ENCODE measurements around the gene ATN1.
"Not testable (repeated sequence)": the region's sequence is repeated elsewhere in the genome, so short reads cannot be mapped to it uniquely, and the experiment has no call there.

Gene ATN1

DNA sequence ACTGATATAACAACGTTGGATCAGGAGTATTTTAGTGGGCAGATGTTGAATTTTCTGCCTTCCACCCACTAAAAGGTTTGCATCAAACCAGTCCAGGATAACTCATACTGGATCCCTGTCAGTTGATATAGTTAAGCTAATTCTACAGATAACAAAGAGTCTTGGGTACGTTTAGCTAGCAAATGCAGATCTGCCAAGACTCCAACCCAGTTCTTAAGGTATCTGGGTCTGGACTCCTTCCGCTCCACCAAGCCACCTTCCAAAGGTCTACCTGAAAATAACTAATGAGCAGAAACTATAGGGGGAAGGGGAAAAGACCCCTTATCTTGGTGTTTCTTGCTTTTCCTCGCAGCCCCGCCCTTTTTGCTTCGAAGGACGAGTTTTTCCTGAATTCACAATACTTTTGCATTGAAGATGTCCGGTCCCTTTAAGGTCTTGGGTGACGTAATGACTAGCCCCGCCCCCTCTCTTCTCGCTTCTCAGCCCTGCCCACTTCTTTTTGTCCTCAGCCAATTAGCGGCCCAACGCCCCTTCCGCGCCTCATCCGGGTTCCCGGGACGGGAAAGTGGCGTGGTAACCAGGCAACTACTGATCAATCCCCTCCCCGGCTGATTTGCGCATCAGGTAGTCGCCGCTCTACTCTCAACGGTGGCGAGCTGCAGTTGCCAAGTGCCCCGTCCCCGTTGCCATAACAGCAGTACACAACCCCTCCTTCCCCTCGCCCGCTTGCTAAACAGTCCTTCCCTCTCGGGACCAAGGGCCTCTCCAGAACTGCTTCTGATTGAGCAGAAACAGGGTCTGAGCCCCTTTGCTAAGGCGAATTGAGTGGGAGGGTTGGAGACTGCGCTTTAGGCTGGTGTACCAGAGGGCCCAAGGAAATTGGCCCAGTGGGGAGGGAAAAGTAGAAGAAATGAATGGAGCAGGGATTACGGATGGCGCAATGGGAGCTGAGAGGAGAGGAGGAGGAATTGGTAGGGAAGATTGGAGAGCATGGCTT lies 23.2 kb upstream of the ATN1 start, which contains the start of gene LRRC23:
Gene LRRC23, plus strand, starts transcription at position 543 of the 997 bp plus-strand sequence. CDS start 812 bp downstream, outside the sequence.
- peak; percentile 93 for DNase-seq

DNA sequence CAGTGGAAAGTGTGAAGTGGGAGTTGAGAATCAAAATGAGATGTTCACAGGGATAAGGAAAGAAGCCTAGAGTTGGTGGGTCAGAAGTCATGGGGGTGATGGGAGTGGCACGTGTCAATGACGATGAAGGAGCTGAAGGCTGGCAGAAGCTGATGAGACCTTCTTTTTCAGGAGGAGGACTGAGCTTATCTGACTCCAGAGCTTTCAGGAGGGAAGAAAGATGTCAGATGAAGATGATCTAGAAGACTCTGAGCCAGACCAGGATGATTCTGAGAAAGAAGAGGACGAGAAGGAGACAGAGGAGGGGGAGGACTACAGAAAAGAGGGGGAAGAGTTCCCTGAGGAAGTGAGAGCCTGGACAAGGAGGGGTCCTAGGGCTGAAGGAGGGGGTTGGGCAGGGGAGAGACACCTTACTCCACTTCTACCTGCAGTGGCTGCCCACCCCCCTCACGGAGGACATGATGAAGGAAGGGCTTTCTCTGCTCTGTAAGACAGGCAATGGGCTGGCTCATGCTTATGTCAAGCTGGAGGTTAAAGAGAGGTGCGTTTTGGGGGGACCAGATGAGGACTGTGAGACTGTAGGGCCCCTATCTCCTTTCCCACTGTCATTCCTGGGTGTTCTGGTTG lies 22.2 kb upstream of the ATN1 start:
- DNase-seq, result no peak

DNA sequence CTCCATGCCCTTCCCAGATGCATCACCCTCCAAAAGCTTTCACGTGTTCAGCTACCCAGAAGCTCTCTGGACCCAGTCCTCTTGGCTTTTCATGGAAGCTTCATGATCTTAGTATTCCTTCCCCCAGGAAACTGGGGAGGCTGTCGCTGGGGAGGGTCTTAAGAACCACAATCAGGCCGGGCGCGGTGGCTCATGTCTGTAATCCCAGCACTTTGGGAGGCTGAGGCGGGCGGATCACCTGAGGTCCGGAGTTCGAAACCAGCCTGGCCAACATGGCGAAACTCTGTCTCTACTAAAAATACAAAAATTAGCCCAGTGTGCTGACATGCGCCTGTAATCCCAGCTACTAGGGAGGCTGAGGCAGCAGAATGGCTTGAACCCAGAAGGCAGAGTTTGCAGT lies 19.6 kb upstream of the ATN1 start:
- DNase-seq, result not testable (repeated sequence)

DNA sequence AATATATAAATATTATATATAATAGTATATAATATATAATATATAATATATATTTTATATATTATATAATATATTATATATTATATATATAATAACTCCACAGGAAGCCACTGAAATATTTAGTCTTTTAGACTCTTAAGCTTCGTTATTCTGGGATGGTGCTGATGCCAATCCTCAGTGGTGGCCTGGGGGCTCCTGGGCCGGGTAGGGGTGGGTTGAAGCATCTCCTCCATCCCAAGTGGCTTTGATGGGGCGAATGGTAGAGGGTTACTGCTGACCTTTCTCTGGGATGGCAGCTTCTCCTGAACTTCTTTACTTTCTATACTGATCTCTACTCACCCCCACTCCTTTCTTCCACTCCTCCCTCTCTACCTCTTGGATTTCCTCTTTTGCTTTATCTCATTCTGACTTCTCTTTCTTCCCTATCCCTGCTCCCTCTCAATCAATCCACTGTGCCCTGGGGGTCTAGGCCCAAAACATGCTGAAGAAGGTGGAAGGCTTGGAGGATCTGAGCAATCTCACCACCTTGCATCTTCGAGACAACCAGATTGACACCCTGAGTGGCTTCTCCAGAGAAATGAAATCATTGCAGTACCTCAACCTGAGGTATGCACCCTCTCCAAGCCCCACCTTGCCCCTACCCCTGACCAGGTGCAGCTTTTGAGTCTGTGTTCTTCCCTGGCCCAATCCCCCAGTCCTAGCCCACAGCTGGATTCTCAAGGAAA lies 18.2 kb upstream of the ATN1 start:
- no peak for DNase-seq

DNA sequence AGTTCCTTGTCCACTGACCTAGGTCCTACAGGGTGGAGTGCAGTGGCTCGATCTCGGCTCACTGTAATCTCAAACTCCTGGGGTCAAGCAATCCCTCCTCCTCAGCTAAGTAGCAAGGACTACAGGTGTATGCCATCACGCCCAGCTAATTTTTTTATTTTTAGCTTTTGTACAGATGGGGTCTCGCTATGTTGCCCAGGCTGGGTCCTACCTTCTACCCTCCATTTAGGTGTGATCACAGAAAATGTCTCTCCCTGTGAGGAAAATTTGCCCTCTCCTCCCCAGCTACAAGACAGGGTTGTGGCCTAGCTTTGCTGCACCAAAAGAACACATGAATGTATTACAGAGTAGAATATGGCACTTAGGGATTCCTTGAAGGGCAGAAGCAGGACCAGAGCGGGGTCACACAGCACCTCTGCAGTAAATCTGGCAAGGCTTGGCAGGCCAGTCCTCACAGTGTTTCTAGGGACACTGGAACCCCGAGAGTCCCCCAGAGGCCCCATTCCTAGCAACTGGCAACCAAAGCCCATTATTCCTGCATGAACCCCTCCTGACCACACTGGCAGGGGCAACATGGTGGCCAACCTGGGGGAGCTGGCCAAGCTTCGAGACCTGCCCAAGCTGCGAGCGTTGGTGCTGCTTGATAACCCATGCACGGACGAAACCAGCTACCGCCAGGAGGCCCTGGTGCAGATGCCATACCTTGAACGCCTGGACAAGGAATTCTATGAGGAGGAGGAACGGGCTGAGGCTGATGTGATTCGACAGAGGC lies 15.4 kb upstream of the ATN1 start:
- no peak for DNase-seq

DNA sequence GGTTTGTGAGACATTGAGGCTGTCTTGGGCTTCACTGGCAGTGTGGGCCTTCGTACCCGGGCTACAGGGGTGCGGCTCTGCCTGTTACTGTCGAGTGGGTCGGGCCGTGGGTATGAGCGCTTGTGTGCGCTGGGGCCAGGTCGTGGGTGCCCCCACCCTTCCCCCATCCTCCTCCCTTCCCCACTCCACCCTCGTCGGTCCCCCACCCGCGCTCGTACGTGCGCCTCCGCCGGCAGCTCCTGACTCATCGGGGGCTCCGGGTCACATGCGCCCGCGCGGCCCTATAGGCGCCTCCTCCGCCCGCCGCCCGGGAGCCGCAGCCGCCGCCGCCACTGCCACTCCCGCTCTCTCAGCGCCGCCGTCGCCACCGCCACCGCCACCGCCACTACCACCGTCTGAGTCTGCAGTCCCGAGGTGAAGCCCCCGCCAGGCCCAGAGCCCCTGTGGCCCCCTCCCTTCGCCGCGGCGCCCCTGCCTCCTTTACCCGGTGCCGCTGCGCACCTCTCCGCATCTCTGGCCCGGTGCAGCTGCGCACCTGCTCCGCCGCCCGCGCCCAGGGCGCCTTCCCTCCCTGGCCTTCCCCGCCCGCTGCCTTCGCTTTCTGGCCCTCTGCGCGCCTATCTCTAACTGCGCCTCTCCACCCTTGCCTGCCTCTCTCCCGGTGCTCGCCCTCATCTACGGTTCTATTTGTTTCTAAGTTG lies 13.4 kb upstream of the ATN1 start, which contains the start of gene ENO2:
Gene ENO2, plus strand, starts transcription at position 335 of the 701 bp plus-strand sequence. CDS start 1,253 bp downstream, outside the sequence.
- no peak for DNase-seq

DNA sequence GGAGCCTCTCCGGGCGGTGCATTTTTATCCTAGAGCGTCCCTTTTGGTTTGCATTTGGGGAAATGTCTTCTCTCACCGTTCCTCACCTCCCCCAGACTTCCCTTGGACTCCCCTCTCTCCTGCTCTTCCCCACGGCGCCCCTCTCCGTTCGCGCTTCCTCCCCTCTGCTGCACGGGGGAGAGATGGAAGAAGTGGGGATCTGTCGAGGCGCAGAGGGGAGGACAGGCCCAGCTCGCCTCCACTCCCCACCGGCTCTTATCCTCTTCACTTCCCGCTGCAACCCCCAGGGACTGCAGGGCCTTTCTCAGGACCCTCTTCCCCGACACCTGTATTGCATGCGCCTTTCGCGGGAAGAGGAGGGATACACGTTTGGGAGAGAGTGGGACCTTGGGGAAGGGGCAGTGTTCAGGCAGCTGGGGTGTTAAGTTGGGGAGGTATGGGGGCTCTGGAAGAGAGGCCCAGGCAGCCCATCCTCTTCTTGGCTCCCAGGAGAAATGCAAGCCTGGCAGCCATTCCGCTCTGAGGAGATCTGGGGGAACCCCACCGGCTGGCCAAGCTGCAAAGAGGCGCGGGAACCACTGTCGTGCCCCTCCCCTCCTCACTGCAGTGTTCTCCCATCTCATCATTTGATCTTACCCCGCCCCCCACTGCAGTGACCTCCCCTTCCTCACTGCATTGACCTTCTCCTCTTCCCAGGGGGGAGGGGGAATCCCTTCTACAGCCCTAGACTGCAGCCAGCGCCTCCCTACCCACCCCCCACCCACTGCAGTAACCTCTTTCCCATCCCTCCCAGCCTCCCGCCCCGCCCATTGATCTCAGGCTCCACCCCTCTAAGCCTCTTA lies 12.6 kb upstream of the ATN1 start:
- DNase-seq, result no peak

DNA sequence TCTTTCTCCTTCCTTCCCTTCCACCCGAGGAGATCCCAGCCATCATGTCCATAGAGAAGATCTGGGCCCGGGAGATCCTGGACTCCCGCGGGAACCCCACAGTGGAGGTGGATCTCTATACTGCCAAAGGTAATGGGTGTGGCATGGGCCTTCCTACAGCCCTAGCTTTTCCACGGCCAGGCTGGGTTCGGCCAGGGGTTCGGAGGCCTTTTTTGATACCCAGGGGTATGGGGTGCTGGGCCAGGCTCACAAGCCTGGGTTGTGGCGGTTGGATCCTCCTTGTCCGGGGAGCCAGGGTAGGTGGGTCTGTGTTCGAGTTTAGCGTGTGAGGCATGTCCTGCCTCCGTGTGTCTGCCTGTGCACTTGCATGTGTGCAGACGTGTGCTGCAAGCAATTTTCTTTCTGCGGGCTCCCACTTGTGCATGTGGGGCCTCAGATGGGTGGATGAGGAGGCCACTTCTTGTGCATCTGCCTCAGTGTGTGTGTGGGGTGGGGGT lies 11.9 kb upstream of the ATN1 start:
- DNase-seq, result no peak

DNA sequence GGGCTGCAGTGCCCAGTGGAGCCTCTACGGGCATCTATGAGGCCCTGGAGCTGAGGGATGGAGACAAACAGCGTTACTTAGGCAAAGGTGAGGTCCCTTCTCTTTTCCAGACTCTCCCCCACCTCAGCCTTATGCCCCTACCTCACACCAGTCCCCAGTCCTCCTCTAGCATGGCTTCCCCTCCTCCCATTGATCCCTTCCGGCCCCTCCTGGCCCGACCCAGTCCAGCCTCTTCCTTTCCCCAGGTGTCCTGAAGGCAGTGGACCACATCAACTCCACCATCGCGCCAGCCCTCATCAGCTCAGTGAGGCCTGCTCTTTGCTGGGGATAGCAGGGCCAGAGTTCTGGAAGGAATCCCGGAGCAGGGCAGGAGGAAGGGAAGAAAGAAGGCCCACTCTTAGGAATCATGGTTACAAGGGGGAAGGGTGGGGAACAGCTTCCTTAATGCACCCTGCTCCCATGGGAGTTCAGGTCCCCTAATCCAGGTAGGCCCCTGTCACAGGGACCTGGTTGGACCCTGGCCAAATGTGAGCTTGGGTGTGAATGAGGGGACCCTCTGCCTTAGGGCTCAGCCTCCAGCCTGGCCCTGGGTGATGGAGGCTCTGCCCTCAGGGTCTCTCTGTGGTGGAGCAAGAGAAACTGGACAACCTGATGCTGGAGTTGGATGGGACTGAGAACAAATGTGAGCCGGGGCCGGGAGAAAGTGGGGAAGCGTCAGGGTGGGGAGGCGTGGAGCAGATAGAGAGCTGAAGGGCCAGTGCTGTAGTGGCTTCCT lies 11.1 kb upstream of the ATN1 start:
- no peak for DNase-seq

DNA sequence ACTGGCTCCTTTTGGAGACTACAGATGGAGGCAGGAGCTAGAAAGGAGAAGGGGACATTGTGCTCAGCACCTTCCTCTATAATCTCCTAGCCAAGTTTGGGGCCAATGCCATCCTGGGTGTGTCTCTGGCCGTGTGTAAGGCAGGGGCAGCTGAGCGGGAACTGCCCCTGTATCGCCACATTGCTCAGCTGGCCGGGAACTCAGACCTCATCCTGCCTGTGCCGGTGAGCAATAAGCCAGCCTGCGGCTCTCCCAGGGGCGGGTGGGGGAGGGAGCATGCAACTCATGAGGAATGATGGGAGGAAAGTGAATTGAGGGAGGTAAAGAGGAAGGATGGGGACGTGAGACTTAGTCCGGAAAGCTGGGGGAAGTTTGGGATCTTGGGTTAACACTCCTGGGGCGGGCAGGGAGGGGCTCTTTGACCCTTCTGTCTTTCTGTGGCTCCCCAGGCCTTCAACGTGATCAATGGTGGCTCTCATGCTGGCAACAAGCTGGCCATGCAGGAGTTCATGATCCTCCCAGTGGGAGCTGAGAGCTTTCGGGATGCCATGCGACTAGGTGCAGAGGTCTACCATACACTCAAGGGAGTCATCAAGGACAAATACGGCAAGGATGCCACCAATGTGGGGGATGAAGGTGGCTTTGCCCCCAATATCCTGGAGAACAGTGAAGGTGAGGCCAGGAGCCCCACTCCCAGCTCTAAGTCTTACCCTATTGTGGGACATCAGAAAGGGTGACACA lies 10.1 kb upstream of the ATN1 start:
- DNase-seq, result no peak

DNA sequence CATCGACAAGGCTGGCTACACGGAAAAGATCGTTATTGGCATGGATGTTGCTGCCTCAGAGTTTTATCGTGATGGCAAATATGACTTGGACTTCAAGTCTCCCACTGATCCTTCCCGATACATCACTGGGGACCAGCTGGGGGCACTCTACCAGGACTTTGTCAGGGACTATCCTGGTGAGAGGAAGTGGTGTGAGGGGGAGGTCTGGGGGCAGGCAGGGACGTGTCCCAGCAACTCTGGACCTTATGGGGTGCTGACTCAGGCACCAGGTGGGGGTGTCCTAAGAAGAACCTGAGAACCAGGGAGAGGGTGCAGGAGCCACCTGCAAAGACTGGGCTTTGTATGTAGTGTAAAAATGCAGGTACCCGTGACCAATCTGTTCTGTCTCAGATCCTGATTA lies 8.2 kb upstream of the ATN1 start:
- DNase-seq, result no peak

DNA sequence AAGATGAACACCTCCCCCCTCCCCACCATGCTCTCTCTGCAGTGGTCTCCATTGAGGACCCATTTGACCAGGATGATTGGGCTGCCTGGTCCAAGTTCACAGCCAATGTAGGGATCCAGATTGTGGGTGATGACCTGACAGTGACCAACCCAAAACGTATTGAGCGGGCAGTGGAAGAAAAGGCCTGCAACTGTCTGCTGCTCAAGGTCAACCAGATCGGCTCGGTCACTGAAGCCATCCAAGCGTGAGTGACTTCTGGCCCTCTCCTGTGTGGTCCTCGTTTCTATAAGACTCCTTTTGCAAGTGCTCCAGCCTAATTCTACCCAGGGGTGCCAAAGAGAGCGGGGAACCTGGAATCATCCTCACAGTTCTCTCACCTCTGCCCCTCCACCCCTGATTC lies 6.2 kb upstream of the ATN1 start:
- DNase-seq, result no peak

DNA sequence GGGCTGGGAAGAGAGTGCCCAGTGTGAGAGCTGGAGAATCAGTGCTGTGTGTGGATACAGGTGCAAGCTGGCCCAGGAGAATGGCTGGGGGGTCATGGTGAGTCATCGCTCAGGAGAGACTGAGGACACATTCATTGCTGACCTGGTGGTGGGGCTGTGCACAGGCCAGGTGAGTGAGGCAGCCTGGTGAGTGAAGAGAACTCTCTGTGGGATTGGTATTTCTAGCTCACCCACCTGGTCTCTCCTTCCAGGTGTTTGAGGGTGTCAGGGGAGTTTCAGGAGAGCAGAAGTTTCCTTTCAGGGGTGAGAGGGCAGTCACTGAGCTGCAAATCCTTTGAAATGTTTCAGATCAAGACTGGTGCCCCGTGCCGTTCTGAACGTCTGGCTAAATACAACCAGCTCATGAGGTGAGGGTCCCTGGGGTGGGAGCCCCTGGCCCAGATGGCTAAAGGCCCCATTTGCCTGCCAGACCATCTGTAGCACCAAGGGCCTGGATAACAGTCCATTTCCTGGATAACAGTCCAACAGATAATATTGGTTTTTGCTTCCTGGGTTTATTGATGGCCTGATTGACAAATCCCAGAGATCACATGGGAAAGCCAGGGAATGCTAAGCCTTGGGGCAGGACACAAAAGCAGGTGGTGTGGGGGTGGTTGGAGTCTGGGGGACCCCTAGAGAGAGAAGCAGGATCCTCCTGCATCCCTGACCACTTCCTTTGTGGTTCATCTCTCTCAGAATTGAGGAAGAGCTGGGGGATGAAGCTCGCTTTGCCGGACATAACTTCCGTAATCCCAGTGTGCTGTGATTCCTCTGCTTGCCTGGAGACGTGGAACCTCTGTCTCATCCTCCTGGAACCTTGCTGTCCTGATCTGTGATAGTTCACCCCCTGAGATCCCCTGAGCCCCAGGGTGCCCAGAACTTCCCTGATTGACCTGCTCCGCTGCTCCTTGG lies 5.5 kb upstream of the ATN1 start:
- DNase-seq, result no peak

DNA sequence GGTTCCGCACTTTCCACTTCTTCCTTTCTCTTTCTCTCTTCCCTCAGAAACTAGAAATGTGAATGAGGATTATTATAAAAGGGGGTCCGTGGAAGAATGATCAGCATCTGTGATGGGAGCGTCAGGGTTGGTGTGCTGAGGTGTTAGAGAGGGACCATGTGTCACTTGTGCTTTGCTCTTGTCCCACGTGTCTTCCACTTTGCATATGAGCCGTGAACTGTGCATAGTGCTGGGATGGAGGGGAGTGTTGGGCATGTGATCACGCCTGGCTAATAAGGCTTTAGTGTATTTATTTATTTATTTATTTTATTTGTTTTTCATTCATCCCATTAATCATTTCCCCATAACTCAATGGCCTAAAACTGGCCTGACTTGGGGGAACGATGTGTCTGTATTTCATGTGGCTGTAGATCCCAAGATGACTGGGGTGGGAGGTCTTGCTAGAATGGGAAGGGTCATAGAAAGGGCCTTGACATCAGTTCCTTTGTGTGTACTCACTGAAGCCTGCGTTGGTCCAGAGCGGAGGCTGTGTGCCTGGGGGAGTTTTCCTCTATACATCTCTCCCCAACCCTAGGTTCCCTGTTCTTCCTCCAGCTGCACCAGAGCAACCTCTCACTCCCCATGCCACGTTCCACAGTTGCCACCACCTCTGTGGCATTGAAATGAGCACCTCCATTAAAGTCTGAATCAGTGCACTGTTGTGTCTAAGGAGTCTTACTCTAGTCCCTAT lies 4.6 kb upstream of the ATN1 start:
- DNase-seq, result no peak

DNA sequence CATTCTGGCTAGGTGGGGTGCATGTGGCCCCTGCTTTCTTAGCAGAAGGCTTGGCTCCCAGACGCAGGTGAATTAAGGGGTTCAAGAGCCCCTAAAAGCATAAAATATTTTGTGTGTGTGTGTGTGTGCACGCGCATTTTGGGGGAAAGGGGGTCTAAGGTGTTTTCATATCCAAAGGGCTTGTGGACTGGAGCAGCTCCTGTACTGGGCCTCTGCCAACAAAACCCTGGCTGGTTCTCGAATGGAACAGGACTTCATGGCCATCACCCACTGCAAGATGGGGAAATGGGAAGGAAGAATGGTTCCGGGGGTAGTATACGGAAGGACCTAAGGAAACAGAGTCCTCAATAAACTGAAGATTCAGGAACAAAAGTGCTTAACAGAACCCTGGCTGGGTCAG lies 3.9 kb upstream of the ATN1 start:
- DNase-seq, result no peak

DNA sequence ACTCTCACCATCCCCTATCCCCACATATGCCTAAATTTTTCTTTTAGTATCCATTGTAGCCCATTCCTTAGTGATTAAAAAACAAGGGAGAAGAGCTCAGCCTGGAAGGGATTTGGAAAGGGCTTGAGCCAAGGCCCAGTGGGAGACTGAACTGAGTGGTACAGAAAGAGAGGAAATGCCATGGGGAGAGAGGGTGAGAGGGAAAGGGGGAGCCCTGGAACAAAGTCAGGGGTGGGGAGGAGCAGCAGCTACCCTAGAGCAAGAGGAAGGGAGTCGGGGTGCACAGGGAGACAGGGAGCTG lies 2.6 kb upstream of the ATN1 start:
- DNase-seq, result no peak

DNA sequence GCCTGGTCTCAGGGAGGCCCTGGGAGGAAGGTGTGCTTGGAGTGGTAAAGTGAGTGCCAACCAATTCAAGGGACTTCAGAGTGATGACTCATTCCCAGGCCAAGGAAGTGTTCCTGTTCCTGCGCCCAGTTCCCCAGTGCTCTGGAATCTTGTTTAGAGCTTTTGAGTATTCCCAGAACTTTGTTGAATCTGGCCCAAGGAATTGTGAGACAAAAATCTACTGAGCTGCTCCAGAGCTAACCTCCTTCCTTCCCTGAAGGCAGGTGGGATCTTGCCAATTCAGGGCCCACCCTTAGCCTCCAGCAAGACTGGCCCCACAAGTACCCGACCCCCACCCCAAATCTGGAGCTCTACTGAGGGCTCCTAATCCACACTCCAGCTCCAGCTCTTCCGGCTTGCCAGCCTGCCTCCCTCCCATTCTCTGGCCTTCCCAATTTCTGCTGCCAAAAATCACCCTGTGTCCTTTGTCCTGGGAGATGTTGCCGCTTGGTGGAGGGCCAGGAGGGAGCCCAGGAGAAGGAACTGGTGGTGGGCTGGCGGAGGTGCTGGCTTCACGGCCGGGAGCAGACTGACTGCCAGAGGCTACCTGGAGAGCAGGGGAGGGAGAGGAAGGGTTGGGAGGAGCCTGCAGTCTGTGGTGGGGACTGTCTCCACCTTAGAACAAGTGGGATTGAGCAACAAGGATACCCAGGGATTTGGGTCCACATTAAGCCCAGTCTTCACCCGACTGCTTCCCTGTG lies 2.0 kb upstream of the ATN1 start:
- DNase-seq, result no peak
